ENCODE measurements around the gene ITIH6.
"Not testable (repeated sequence)": the region's sequence is repeated elsewhere in the genome, so short reads cannot be mapped to it uniquely, and the experiment has no call there.

Gene ITIH6

GRCh38 chrX:54798137-54798536 lies at the start of gene ITIH6:
Gene ITIH6, minus strand, starts transcription at chrX:54798255. Its CDS starts 45 bp downstream, at chrX:54798210.
- peaks cover 0 to 3% (median 0%) of the 10 kb centered on the region in 11 experiments; a peak in 1 of 22 replicates for H4K20me1 ChIP-seq
- TF ChIP-seq Cebpa-rat (IDR thresholded peaks at IDR 0.05): no peak
- no peak within 1 kb of the TSS for H3K4me3 ChIP-seq
- no peak within 1 kb of the TSS for H3K4me2 ChIP-seq
- peaks cover 0 to 6% (median 0%) of the 10 kb centered on the region in 10 experiments; a peak in 1 of 20 replicates for H3K4me1 ChIP-seq
- no peaks in the 10 kb centered on the region for H3K36me3 ChIP-seq
- no peak within 1 kb of the TSS for H3K9ac ChIP-seq
- H3K27ac ChIP-seq: no peak within 1 kb of the TSS
- H3K9me3 ChIP-seq (replicated peaks in 1 of 11): no peaks in the 10 kb centered on the region
- peaks cover 83 to 99% (median 96%) of the 10 kb centered on the region in 11 experiments for H3K27me3 ChIP-seq

- not testable (repeated sequence) for H3K4me2 ChIP-seq; H3K9me3 ChIP-seq (replicated peaks in 1 of 11); H3K4me1 ChIP-seq; H3K27ac ChIP-seq; H4K20me1 ChIP-seq; H3K4me3 ChIP-seq; H3K9ac ChIP-seq; H3K36me3 ChIP-seq
- H3K27me3 ChIP-seq: peaks cover 26 to 77% (median 49%) of the 10 kb centered on the region in 11 experiments
These were observed 49.6 kb upstream of the ITIH6 start for GRCh38 chrX:54847700-54848099.

GRCh38 chrX:54843050-54843449 lies 45.0 kb upstream of the ITIH6 start:
- H3K27me3 ChIP-seq: peaks cover 40 to 73% (median 67%) of the 10 kb centered on the region in 11 experiments
- no peak for TF ChIP-seq Cebpa-rat (IDR thresholded peaks at IDR 0.05)
- no peaks in the 10 kb centered on the region for H4K20me1 ChIP-seq
- no peaks in the 10 kb centered on the region for H3K36me3 ChIP-seq
- H3K4me2 ChIP-seq: no peak overlapping the region
- H3K4me3 ChIP-seq: no peak overlapping the region
- H3K27ac ChIP-seq: no peak overlapping the region
- no peak overlapping the region for H3K9ac ChIP-seq
- H3K9me3 ChIP-seq (replicated peaks in 1 of 11): peaks cover 0 to 16% (median 0%) of the 10 kb centered on the region in 11 experiments; a peak in 5 of 22 replicates
- H3K4me1 ChIP-seq: no peaks in the 10 kb centered on the region

GRCh38 chrX:54842607-54843006 lies 44.6 kb upstream of the ITIH6 start:
- Histone ChIP-seq H3K9ac (no peak overlapping the region), H3K27me3 (peaks cover 44 to 77% (median 71%) of the 10 kb centered on the region in 11 experiments), H3K27ac (no peak overlapping the region), H3K4me2 (no peak overlapping the region), H3K9me3 (replicated peaks in 1 of 11) (peaks cover 0 to 16% (median 0%) of the 10 kb centered on the region in 11 experiments; a peak in 5 of 22 replicates), H4K20me1 (no peaks in the 10 kb centered on the region), H3K36me3 (no peaks in the 10 kb centered on the region), H3K4me3 (no peak overlapping the region), H3K4me1 (no peaks in the 10 kb centered on the region)
- no peak for TF ChIP-seq Cebpa-rat (IDR thresholded peaks at IDR 0.05)

- not testable (repeated sequence) for H3K27ac ChIP-seq, H3K4me3 ChIP-seq, H3K36me3 ChIP-seq, H3K9ac ChIP-seq, H4K20me1 ChIP-seq, H3K4me2 ChIP-seq, H3K4me1 ChIP-seq
- H3K27me3 ChIP-seq: peaks cover 56 to 90% (median 83%) of the 10 kb centered on the region in 11 experiments
- H3K9me3 ChIP-seq (replicated peaks in 1 of 11): peaks cover 0 to 16% (median 0%) of the 10 kb centered on the region in 11 experiments; a peak in 5 of 22 replicates
These were observed 43.3 kb upstream of the ITIH6 start for GRCh38 chrX:54841184-54841874.

- Histone ChIP-seq H3K9ac (no peak overlapping the region), H3K4me1 (no peaks in the 10 kb centered on the region), H3K4me2 (no peak overlapping the region), H3K36me3 (no peaks in the 10 kb centered on the region), H3K9me3 (replicated peaks in 1 of 11) (peaks cover 0 to 25% (median 0%) of the 10 kb centered on the region in 11 experiments; a peak in 5 of 22 replicates), H3K27me3 (peaks cover 62 to 98% (median 86%) of the 10 kb centered on the region in 11 experiments), H3K27ac (no peak overlapping the region), H3K4me3 (no peak overlapping the region), H4K20me1 (no peaks in the 10 kb centered on the region)
- no peak for TF ChIP-seq Cebpa-rat (IDR thresholded peaks at IDR 0.05)
These were observed 40.5 kb upstream of the ITIH6 start for GRCh38 chrX:54838583-54838982.

- Histone ChIP-seq H3K27me3 (peaks cover 18 to 51% (median 31%) of the 10 kb centered on the region in 11 experiments; a peak in 20 of 22 replicates), H3K27ac (no peak overlapping the region), H3K9ac (no peak overlapping the region), H3K36me3 (no peaks in the 10 kb centered on the region), H3K4me1 (no peaks in the 10 kb centered on the region), H3K4me2 (no peak overlapping the region), H4K20me1 (no peaks in the 10 kb centered on the region), H3K9me3 (replicated peaks in 1 of 11) (peaks cover 0 to 6% (median 0%) of the 10 kb centered on the region in 11 experiments; a peak in 5 of 22 replicates), H3K4me3 (no peak overlapping the region)
- no peak for TF ChIP-seq Cebpa-rat (IDR thresholded peaks at IDR 0.05)
These were observed 28.5 kb upstream of the ITIH6 start for GRCh38 chrX:54826598-54826997.

GRCh38 chrX:54825716-54826438 lies 27.8 kb upstream of the ITIH6 start:
- Histone ChIP-seq H3K4me3 (no peak overlapping the region), H3K4me2 (no peak overlapping the region), H3K27me3 (peaks cover 11 to 48% (median 24%) of the 10 kb centered on the region in 11 experiments; a peak in 19 of 22 replicates), H3K36me3 (no peaks in the 10 kb centered on the region), H4K20me1 (no peaks in the 10 kb centered on the region), H3K9ac (no peak overlapping the region), H3K9me3 (replicated peaks in 1 of 11) (peaks cover 0 to 6% (median 0%) of the 10 kb centered on the region in 11 experiments; a peak in 4 of 22 replicates), H3K27ac (no peak overlapping the region), H3K4me1 (no peaks in the 10 kb centered on the region)
- no peak for TF ChIP-seq Cebpa-rat (IDR thresholded peaks at IDR 0.05)

GRCh38 chrX:54824722-54825121 lies 26.7 kb upstream of the ITIH6 start:
- Histone ChIP-seq H3K9ac (no peak overlapping the region), H3K36me3 (no peaks in the 10 kb centered on the region), H3K4me3 (no peak overlapping the region), H3K27ac (no peak overlapping the region), H4K20me1 (no peaks in the 10 kb centered on the region), H3K4me1 (no peaks in the 10 kb centered on the region), H3K9me3 (replicated peaks in 1 of 11) (peaks cover 0 to 6% (median 0%) of the 10 kb centered on the region in 11 experiments; a peak in 4 of 22 replicates), H3K27me3 (peaks cover 10 to 46% (median 23%) of the 10 kb centered on the region in 11 experiments; a peak in 17 of 22 replicates), H3K4me2 (no peak overlapping the region)
- TF ChIP-seq Cebpa-rat (IDR thresholded peaks at IDR 0.05): no peak
